Measurements from ENCODE around the gene CHST11.

GRCh38 chr12:104662203-104662602 is 205.5 kb downstream of the CHST11 start:
- TF ChIP-seq CTCF (conservative IDR thresholded peaks at IDR 0.05 in 1 of 2, IDR thresholded peaks at IDR 0.05 in 1 of 2; ENCODE audit: extremely low read depth in 1 of 2, insufficient read depth in 1 of 2, low read depth in 1 of 2, low read length in 2 of 2) (no peak), EZH2 (IDR thresholded peaks at IDR 0.05; ENCODE audit: borderline replicate concordance, low read length) (no peak)
